GM18909 (cell line): ENCODE measurements around the gene ESR2.
A peak's percentile ranks its signal among the peaks of the same experiment; 100 is the strongest.

Source experiments
- ATAC-seq: cut with Tn5 transposase; IDR thresholded peaks from one replicate; pipeline ENCODE4 v1.9.1; 2021; ENCODE audit warnings: mild to moderate bottlenecking; ENCODE audit not compliant: unreplicated experiment, poor library complexity

Gene ESR2

GRCh38 chr14:64272019-64272418 is 22.2 kb downstream of the ESR2 start:
- ATAC-seq: no peak

GRCh38 chr14:64266239-64266638 is 27.9 kb downstream of the ESR2 start:
- ATAC-seq: no peak

- no peak for ATAC-seq
Observed at GRCh38 chr14:64265222-64265621, 28.9 kb downstream of the ESR2 start.

GRCh38 chr14:64260418-64260817 is 33.8 kb downstream of the ESR2 start:
- no peak for ATAC-seq

- no peak for ATAC-seq
Observed at GRCh38 chr14:64255756-64256155, 38.4 kb downstream of the ESR2 start.

GRCh38 chr14:64253672-64254071 is 40.5 kb downstream of the ESR2 start:
- ATAC-seq: no peak

GRCh38 chr14:64249363-64249762 is 44.8 kb downstream of the ESR2 start:
- no peak for ATAC-seq

GRCh38 chr14:64248689-64249088 is 45.5 kb downstream of the ESR2 start:
- no peak for ATAC-seq

- ATAC-seq: no peak
Observed at GRCh38 chr14:64247195-64247594, 47.0 kb downstream of the ESR2 start.

GRCh38 chr14:64246688-64247087 is 47.5 kb downstream of the ESR2 start:
- ATAC-seq: no peak

- ATAC-seq: no peak
Observed at GRCh38 chr14:64245491-64245890, 48.7 kb downstream of the ESR2 start.

- ATAC-seq: no peak
Observed at GRCh38 chr14:64244279-64244678, 49.9 kb downstream of the ESR2 start.

- no peak for ATAC-seq
Observed at GRCh38 chr14:64238631-64239030, 55.5 kb downstream of the ESR2 start.

GRCh38 chr14:64238049-64238448 is 56.1 kb downstream of the ESR2 start:
- ATAC-seq: no peak

- peak; percentile 73 for ATAC-seq
Observed at GRCh38 chr14:64235652-64236640, 58.2 kb downstream of the ESR2 start.

GRCh38 chr14:64234877-64235651 is 59.1 kb downstream of the ESR2 start:
- ATAC-seq: no peak

GRCh38 chr14:64233531-64234190 is 60.5 kb downstream of the ESR2 start:
- no peak for ATAC-seq

GRCh38 chr14:64232944-64233343 is 61.2 kb downstream of the ESR2 start:
- no peak for ATAC-seq

GRCh38 chr14:64232095-64232838 is 61.9 kb downstream of the ESR2 start:
- peak; percentile 61 for ATAC-seq

GRCh38 chr14:64229489-64229888 is 64.7 kb downstream of the ESR2 start:
- no peak for ATAC-seq
